Stimulated activated naive CD4-positive, alpha-beta T cell (primary cell): ENCODE results near the gene JAG2.

ENCODE experiments used
- DNase-seq, 6 experiments: peaks; one replicate each; lab custom pipeline; 2025; lab: John Stamatoyannopoulos, UW

Gene JAG2

DNA sequence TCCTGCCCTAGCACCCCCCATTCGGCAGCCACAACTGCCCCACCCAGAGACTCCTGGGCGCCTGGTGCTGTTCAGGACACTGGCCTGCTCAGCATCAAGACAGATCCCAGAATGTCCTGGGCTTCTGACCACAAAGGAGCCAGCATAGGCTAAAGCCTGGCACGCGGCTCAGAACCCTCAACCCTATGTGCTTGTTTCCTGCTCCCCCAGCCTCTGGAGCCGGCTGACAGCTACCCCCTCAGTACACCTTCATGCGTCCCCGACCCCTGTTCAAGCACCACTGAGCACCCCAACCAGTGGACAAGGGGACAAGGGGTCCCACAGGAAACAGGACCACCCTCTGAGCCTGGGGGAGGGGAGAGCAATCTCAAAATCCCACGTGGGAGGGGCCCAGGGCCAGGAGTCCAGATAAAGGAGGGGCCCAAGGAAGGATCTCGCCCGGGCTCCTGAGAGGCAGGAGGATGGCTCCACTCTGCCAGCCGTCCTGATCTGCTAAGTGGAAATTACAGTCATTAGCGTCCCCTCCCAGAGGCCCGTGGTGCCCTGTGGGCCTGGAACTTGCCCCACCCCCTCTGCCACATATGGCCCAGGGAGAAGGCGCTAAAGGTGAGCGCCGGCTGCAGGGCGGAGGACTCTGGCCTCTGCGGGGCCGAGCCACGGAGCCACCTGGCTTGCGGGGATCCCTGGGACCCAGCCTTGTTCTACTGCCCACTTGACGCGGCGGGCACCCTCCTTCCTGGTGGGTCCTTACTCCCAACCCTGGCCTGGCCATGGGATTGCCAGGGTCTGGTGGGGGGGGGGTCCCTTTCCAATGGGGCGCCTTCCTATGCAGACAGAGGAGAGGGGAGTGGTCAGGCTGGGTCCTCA lies 76.2 kb downstream of the JAG2 start:
- peak in 3 of 6 experiments; percentile 9 to 35 (median 17) for DNase-seq

- DNase-seq = no peak
Observed at GRCh38 chr14:105091517-105092170, 76.9 kb downstream of the JAG2 start.

- DNase-seq = peak in 1 of 6 experiments; percentile 26
Observed at GRCh38 chr14:105091054-105091516, 77.5 kb downstream of the JAG2 start.
